ENCODE data around the gene EDN1.

The EDN1 gene

GRCh38 chr6:12270551-12271230 is 19.5 kb upstream of the EDN1 start:
- DNase-seq = no peak

- no peak for DNase-seq
Observed at GRCh38 chr6:12271594-12271993, 18.6 kb upstream of the EDN1 start.

GRCh38 chr6:12271997-12272396 is 18.2 kb upstream of the EDN1 start:
- no peak for DNase-seq

- DNase-seq = no peak
Observed at GRCh38 chr6:12275107-12275506, 15.1 kb upstream of the EDN1 start.

GRCh38 chr6:12276930-12277315 is 13.2 kb upstream of the EDN1 start:
- DNase-seq = no peak

- DNase-seq = no peak
Observed at GRCh38 chr6:12277386-12277785, 12.8 kb upstream of the EDN1 start.

- no peak for DNase-seq
Observed at GRCh38 chr6:12278915-12279314, 11.2 kb upstream of the EDN1 start.

- no peak for DNase-seq
Observed at GRCh38 chr6:12279322-12280091, 10.7 kb upstream of the EDN1 start.

GRCh38 chr6:12280458-12280857 is 9.7 kb upstream of the EDN1 start:
- no peak for DNase-seq

GRCh38 chr6:12280902-12281301 is 9.3 kb upstream of the EDN1 start:
- no peak for DNase-seq

- DNase-seq = no peak
Observed at GRCh38 chr6:12283904-12284303, 6.3 kb upstream of the EDN1 start.

GRCh38 chr6:12286373-12287110 is 3.6 kb upstream of the EDN1 start:
- DNase-seq = no peak

- DNase-seq = no peak
Observed at GRCh38 chr6:12288211-12288618, 1.9 kb upstream of the EDN1 start.

GRCh38 chr6:12288914-12289313 is 1.2 kb upstream of the EDN1 start:
- no peak for DNase-seq

GRCh38 chr6:12289365-12289919 is 719 bp upstream of the EDN1 start:
- DNase-seq = peak; percentile 51

GRCh38 chr6:12291071-12291838 is 1.1 kb downstream of the EDN1 start:
- no peak for DNase-seq

- no peak for DNase-seq
Observed at GRCh38 chr6:12291839-12292604, 1.9 kb downstream of the EDN1 start.

- DNase-seq = no peak
Observed at GRCh38 chr6:12293235-12293930, 3.2 kb downstream of the EDN1 start.

GRCh38 chr6:12293931-12294807 is 4.0 kb downstream of the EDN1 start:
- no peak for DNase-seq

- no peak for DNase-seq
Observed at GRCh38 chr6:12294851-12295536, 4.8 kb downstream of the EDN1 start.

Measured in NCI-H2227 treated with DMSO at 0.1 percent for 48 hours (cell line).